ENCODE results near the gene CA10. TPM values are rescaled to one million over a fixed set of nuclear protein-coding genes. Genes with fewer than 3 reads are reported as not detected.
A peak's percentile ranks its signal among the peaks of the same experiment; 100 is the strongest.

The CA10 gene
- polyA plus RNA-seq, 1 donor (not counting 4 experiments of a cell fraction or from before 2014, with no cell fraction given), result 2.9 TPM

DNA sequence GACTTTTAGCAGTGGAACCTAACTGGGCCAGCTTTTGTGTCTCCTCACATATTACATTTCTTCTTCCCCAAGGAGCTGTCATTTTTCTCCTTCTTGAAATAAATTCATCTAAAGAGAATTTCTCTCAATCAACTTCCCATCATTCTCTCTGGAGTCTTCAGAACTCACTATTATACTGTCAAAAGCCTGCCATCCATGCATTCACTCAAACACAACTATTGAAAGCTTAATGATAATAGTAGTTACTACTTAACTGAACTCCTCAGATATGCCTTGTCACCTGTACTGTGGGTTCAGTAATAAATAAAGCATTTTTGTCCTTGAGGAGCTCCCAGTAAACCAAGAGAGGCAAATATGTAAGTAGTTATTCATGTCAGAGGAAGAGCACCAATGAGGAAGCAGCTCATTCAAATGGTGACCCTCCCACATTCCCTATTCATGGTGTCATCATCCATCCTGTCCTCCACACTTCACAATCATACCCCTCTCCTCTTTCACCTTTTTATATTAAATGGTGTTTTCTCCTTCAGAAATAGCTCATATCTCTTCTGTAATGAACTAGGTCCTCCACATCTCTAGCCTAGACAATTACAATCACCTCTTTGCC lies 162.6 kb downstream of the CA10 start:
- H2AFZ ChIP-seq (ENCODE audit: control insufficient read depth, low read length), result peak overlapping the region; percentile 61
- FAIRE-seq, result peak; percentile 52
- H3K27me3 ChIP-seq (ENCODE audit: control insufficient read depth, extremely low read depth, insufficient read depth, low read length), result no peaks in the 10 kb centered on the region
- H3K4me3 ChIP-seq (ENCODE audit: control insufficient read depth in 2 of 3, extremely low read depth in 1 of 3, insufficient read depth in 2 of 3, low read depth in 1 of 3, low read length in 3 of 3), result no peak overlapping the region
- H3K36me3 ChIP-seq (ENCODE audit: control insufficient read depth in 2 of 2, extremely low read depth in 1 of 2, insufficient read depth in 2 of 2, low read length in 2 of 2), result no peaks in the 10 kb centered on the region
- peak overlapping the region; percentile 17 for H3K4me2 ChIP-seq (ENCODE audit: control insufficient read depth, extremely low read depth, insufficient read depth, low read depth, low read length)
- dilution Hi-C loops (cut with MboI; ENCODE audit: extremely low pct_ligation_motif_present, low sequenced_read_pairs), result no loop called here
- H3K9me3 ChIP-seq (ENCODE audit: control insufficient read depth, low read depth, low read length), result no peaks in the 10 kb centered on the region
- H3K9ac ChIP-seq (ENCODE audit: control insufficient read depth, extremely low read depth, insufficient read depth, low read length), result no peak overlapping the region
- TF ChIP-seq, protein P1, sequence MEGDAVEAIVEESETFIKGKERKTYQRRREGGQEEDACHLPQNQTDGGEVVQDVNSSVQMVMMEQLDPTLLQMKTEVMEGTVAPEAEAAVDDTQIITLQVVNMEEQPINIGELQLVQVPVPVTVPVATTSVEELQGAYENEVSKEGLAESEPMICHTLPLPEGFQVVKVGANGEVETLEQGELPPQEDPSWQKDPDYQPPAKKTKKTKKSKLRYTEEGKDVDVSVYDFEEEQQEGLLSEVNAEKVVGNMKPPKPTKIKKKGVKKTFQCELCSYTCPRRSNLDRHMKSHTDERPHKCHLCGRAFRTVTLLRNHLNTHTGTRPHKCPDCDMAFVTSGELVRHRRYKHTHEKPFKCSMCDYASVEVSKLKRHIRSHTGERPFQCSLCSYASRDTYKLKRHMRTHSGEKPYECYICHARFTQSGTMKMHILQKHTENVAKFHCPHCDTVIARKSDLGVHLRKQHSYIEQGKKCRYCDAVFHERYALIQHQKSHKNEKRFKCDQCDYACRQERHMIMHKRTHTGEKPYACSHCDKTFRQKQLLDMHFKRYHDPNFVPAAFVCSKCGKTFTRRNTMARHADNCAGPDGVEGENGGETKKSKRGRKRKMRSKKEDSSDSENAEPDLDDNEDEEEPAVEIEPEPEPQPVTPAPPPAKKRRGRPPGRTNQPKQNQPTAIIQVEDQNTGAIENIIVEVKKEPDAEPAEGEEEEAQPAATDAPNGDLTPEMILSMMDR (optimal IDR thresholded peaks at IDR 0.05 in 1 of 3, IDR thresholded peaks at IDR 0.05 in 1 of 3, conservative IDR thresholded peaks at IDR 0.05 in 1 of 3; ENCODE audit: extremely low read depth in 1 of 3, insufficient read depth in 2 of 3, low read length in 3 of 3), result no peak
- no peak for TF ChIP-seq EZH2 (IDR thresholded peaks at IDR 0.05; ENCODE audit: low read length)
- H3K79me2 ChIP-seq (ENCODE audit: control insufficient read depth, insufficient read depth, low read length), result no peaks in the 10 kb centered on the region
- no peak for DNase-seq (ENCODE audit: low read depth, low spot score)
- H3K4me1 ChIP-seq (ENCODE audit: control insufficient read depth, extremely low read depth, insufficient read depth, low read length), result peaks cover 7% of the 10 kb centered on the region
- H3K9me1 ChIP-seq (ENCODE audit: control insufficient read depth, extremely low read depth, insufficient read depth, low read length), result no peaks in the 10 kb centered on the region
- H4K20me1 ChIP-seq (ENCODE audit: control insufficient read depth, extremely low read depth, insufficient read depth, low read length), result no peaks in the 10 kb centered on the region
- H3K27ac ChIP-seq (ENCODE audit: control insufficient read depth, insufficient read depth, low read length), result no peak overlapping the region

DNA sequence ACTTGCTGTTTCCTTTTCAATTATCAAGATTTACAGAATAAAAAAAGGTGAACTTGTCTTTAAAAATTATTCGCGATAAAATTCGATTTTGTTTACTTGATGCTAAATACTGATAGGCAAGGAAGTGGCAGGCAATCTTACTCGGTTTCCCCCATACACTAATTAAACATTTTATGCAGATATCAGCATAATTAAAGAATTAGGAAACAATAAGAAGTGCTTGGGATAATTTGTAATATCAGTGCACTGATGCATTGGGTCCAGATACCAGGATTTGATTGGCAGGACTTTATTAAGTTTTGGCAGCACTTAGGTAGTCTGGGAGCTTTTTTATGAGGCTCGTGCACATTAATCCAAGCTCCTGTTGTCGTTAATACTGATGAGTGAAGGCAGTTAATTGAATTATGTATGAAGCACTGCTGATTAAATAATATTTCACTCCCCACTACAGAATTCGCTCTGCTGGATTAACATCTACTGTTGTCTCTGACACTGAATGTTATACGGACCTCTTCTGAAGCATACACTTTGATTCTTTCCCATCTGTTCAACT lies 165.6 kb downstream of the CA10 start:
- Histone ChIP-seq H3K79me2 (ENCODE audit: control insufficient read depth, insufficient read depth, low read length) (no peaks in the 10 kb centered on the region), H3K9me3 (ENCODE audit: control insufficient read depth, low read depth, low read length) (no peaks in the 10 kb centered on the region), H3K27me3 (ENCODE audit: control insufficient read depth, extremely low read depth, insufficient read depth, low read length) (no peaks in the 10 kb centered on the region), H3K36me3 (ENCODE audit: control insufficient read depth in 2 of 2, extremely low read depth in 1 of 2, insufficient read depth in 2 of 2, low read length in 2 of 2) (no peaks in the 10 kb centered on the region), H3K9me1 (ENCODE audit: control insufficient read depth, extremely low read depth, insufficient read depth, low read length) (no peaks in the 10 kb centered on the region), H4K20me1 (ENCODE audit: control insufficient read depth, extremely low read depth, insufficient read depth, low read length) (no peaks in the 10 kb centered on the region), H3K9ac (ENCODE audit: control insufficient read depth, extremely low read depth, insufficient read depth, low read length) (no peak overlapping the region), H3K4me2 (ENCODE audit: control insufficient read depth, extremely low read depth, insufficient read depth, low read depth, low read length) (no peak overlapping the region), H2AFZ (ENCODE audit: control insufficient read depth, low read length) (no peak overlapping the region), H3K27ac (ENCODE audit: control insufficient read depth, insufficient read depth, low read length) (no peak overlapping the region), H3K4me1 (ENCODE audit: control insufficient read depth, extremely low read depth, insufficient read depth, low read length) (peaks cover 7% of the 10 kb centered on the region), H3K4me3 (ENCODE audit: control insufficient read depth in 2 of 3, extremely low read depth in 1 of 3, insufficient read depth in 2 of 3, low read depth in 1 of 3, low read length in 3 of 3) (no peak overlapping the region)
- FAIRE-seq (no peak), DNase-seq (ENCODE audit: low read depth, low spot score) (no peak)
- TF ChIP-seq, protein P1 (optimal IDR thresholded peaks at IDR 0.05 in 1 of 3, IDR thresholded peaks at IDR 0.05 in 1 of 3, conservative IDR thresholded peaks at IDR 0.05 in 1 of 3; ENCODE audit: extremely low read depth in 1 of 3, insufficient read depth in 2 of 3, low read length in 3 of 3), result no peak
- no peak for TF ChIP-seq EZH2 (IDR thresholded peaks at IDR 0.05; ENCODE audit: low read length)
- dilution Hi-C loops (cut with MboI; ENCODE audit: extremely low pct_ligation_motif_present, low sequenced_read_pairs), result no loop called here

Measured in keratinocyte (primary cell).